DOHH2 (cell line): ENCODE results near the gene OR51A7.

ENCODE experiments used
- H3F3A ChIP-seq: fragments of 200-600 bp; sonication (generic), shearing (Covaris generic); 2 replicates; pipeline ENCODE4 v1.6.0; 2016; ENCODE audit warnings: antibody characterized with exemption, mild to moderate bottlenecking; ENCODE audit not compliant: control insufficient read depth, insufficient read depth
- H3K27ac ChIP-seq: fragments of 200-600 bp; sonication (generic); 2 replicates; pipeline ENCODE4 v1.5.1; 2014; ENCODE audit warnings: low read depth, mild to moderate bottlenecking, low read length, moderate library complexity
- H3K27me3 ChIP-seq: fragments of 200-600 bp; sonication (generic); 2 replicates; pipeline ENCODE4 v1.6.1; 2014; ENCODE audit warnings: mild to moderate bottlenecking, low read length, mixed read lengths; ENCODE audit not compliant: control insufficient read depth
- H3K36me3 ChIP-seq: fragments of 200-600 bp; sonication (generic); 2 replicates; pipeline ENCODE4 v1.6.1; 2014; ENCODE audit warnings: mild to moderate bottlenecking, low read length, moderate library complexity, mixed read lengths; ENCODE audit not compliant: control insufficient read depth
- H3K4me1 ChIP-seq: fragments of 200-600 bp; sonication (generic); 2 replicates; pipeline ENCODE4 v1.6.1; 2014; ENCODE audit warnings: mild to moderate bottlenecking, low read length, mixed read lengths; ENCODE audit not compliant: control insufficient read depth
- H3K4me2 ChIP-seq: fragments of 200-600 bp; sonication (generic); 2 replicates; pipeline ENCODE4 v1.6.0; 2014; ENCODE audit warnings: mild to moderate bottlenecking, low read length, moderate library complexity
- H3K4me3 ChIP-seq: fragments of 200-600 bp; sonication (generic); 2 replicates; pipeline ENCODE4 v1.5.1; 2014; ENCODE audit warnings: mild to moderate bottlenecking, low read length, mixed read lengths
- H3K79me2 ChIP-seq: fragments of 200-600 bp; sonication (generic); 2 replicates; pipeline ENCODE4 v1.6.1; 2014; ENCODE audit warnings: mild to moderate bottlenecking, low read length, mixed read lengths; ENCODE audit not compliant: control insufficient read depth
- H3K9me2 ChIP-seq: fragments of 200-600 bp; sonication (generic); replicated peaks from 2 replicates; pipeline ENCODE4 v1.6.1; 2014; ENCODE audit warnings: mild to moderate bottlenecking, low read length, mixed read lengths; ENCODE audit not compliant: control insufficient read depth
- H3K9me3 ChIP-seq: fragments of 200-600 bp; sonication (generic); 2 replicates; pipeline ENCODE4 v1.6.1; 2014; ENCODE audit warnings: antibody characterized with exemption, low read length, mixed read lengths; ENCODE audit not compliant: control insufficient read depth, insufficient read depth
- H4K20me1 ChIP-seq: fragments of 200-600 bp; sonication (generic); 2 replicates; pipeline ENCODE4 v1.6.0; 2014; ENCODE audit warnings: low read depth, mild to moderate bottlenecking, antibody characterized with exemption, low read length, moderate library complexity; ENCODE audit not compliant: control insufficient read depth, insufficient read depth
- CTCF ChIP-seq: fragments of 200-600 bp; sonication (generic); IDR thresholded peaks from one replicate; pipeline ENCODE4 v1.5.1; 2014; ENCODE audit warnings: antibody characterized with exemption, mild to moderate bottlenecking, low read depth, low read length; ENCODE audit not compliant: poor library complexity, severe bottlenecking
- EZH2phosphoT487 ChIP-seq: fragments of 200-600 bp; sonication (generic); IDR thresholded peaks from 2 replicates; pipeline ENCODE4 v1.6.1; 2017; ENCODE audit warnings: borderline replicate concordance, mild to moderate bottlenecking, antibody characterized with exemption, low read length, moderate library complexity, mixed read lengths

The OR51A7 gene

DNA sequence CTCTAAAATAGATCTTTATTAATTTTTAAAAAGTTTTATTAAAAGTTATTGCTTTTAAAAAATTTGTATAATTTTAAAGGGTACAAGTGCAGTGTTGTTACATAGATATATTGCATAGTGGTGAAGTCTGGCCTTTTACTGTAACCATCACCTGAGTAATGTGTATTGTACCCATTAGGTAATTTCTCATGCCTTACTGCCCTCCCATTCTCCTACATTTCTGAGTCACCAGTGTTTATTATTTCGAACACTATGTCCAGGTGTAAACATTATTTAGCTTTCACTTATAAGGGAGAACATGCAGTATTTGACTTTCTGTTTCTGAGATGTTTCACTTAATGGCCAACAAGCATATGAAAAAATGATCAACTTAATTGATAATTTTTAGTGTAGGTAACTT is 18.2 kb downstream of the OR51A7 start:
- Histone ChIP-seq H3K79me2 (no peaks in the 10 kb centered on the region), H3K9me3 (no peaks in the 10 kb centered on the region), H3K27me3 (no peaks in the 10 kb centered on the region), H3K9me2 (no peaks in the 10 kb centered on the region), H3K4me3 (no peak overlapping the region), H3K27ac (no peak overlapping the region), H3K4me2 (no peak overlapping the region), H4K20me1 (no peaks in the 10 kb centered on the region), H3F3A (no peaks in the 10 kb centered on the region), H3K36me3 (no peaks in the 10 kb centered on the region), H3K4me1 (no peaks in the 10 kb centered on the region)
- TF ChIP-seq EZH2phosphoT487 = no peak
- TF ChIP-seq CTCF = no peak

DNA sequence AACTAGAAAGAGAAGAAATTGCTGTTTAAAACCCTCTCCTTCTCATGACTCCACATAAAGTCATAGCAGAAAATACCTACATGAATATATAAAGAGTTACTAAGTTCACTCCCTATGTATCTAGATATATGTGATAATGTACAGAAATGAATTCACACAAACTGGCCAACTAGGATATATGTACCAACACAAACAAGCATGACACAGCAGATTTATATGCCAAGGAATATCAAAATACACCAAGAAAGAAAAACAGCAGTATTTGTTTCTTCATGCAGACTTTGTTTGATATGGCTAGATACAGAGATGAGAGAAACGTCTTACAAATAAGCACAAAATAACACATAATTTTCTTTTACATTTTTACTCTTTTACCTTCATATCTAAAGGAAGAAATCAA is 18.7 kb downstream of the OR51A7 start:
- Histone ChIP-seq H3K4me3 (no peak overlapping the region), H3F3A (no peaks in the 10 kb centered on the region), H3K79me2 (no peaks in the 10 kb centered on the region), H3K27me3 (no peaks in the 10 kb centered on the region), H3K4me2 (no peak overlapping the region), H3K36me3 (no peaks in the 10 kb centered on the region), H3K9me3 (no peaks in the 10 kb centered on the region), H3K9me2 (no peaks in the 10 kb centered on the region), H3K4me1 (no peaks in the 10 kb centered on the region), H3K27ac (no peak overlapping the region), H4K20me1 (no peaks in the 10 kb centered on the region)
- TF ChIP-seq CTCF (no peak), EZH2phosphoT487 (no peak)

DNA sequence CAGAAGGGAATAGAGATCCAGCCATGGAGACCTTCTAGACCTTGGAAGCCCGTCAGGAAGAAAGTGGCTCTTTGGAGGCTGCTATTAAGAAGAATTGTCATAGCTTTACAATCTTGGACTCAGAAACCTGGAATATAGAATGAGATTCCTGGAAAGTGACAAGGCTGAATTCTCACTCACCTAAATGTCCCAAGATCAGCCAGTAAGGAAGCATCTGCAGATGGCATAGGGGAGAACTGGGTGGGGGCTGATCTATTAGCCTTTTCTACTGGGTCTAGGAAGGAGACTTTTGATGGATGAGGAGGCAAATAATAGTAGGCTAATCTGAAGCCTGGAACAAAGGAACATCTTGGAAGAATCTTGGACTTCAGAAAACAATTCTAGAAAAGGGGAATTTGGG is 20.7 kb downstream of the OR51A7 start, which contains the start of gene OR51G1:
OR51G1 (minus strand) TSS at position 101 of the 400 bp plus-strand sequence; CDS start at position 101, 0 bp downstream.
- Histone ChIP-seq H3K4me3 (no peak within 1 kb of the TSS), H3K9me3 (no peaks in the 10 kb centered on the region), H3K27ac (no peak within 1 kb of the TSS), H3K36me3 (no peaks in the 10 kb centered on the region), H3K27me3 (no peaks in the 10 kb centered on the region), H3K4me2 (no peak within 1 kb of the TSS), H3K79me2 (no peaks in the 10 kb centered on the region), H3K9me2 (no peaks in the 10 kb centered on the region), H3F3A (no peaks in the 10 kb centered on the region), H3K4me1 (no peaks in the 10 kb centered on the region), H4K20me1 (no peaks in the 10 kb centered on the region)
- TF ChIP-seq CTCF = no peak
- TF ChIP-seq EZH2phosphoT487 = no peak

GRCh38 chr11:4926608-4927007 is 23.0 kb downstream of the OR51A7 start:
- Histone ChIP-seq H3K4me1 (no peaks in the 10 kb centered on the region), H3K9me3 (no peaks in the 10 kb centered on the region), H3F3A (no peaks in the 10 kb centered on the region), H4K20me1 (no peaks in the 10 kb centered on the region), H3K27ac (no peak overlapping the region), H3K4me2 (no peak overlapping the region), H3K79me2 (no peaks in the 10 kb centered on the region), H3K4me3 (no peak overlapping the region), H3K27me3 (no peaks in the 10 kb centered on the region), H3K36me3 (no peaks in the 10 kb centered on the region), H3K9me2 (no peaks in the 10 kb centered on the region)
- TF ChIP-seq EZH2phosphoT487 = no peak
- no peak for TF ChIP-seq CTCF
